GM21360 (cell line): Measurements from ENCODE around the gene CYP2D6.
"Not testable (repeated sequence)": the region's sequence is repeated elsewhere in the genome, so short reads cannot be mapped to it uniquely, and the experiment has no call there.

Experiments used
- ATAC-seq: cut with Tn5 transposase; IDR thresholded peaks from one replicate; pipeline ENCODE4 v1.9.1; 2021; ENCODE audit warnings: mild to moderate bottlenecking, moderate library complexity; ENCODE audit not compliant: unreplicated experiment

CYP2D6 gene

DNA sequence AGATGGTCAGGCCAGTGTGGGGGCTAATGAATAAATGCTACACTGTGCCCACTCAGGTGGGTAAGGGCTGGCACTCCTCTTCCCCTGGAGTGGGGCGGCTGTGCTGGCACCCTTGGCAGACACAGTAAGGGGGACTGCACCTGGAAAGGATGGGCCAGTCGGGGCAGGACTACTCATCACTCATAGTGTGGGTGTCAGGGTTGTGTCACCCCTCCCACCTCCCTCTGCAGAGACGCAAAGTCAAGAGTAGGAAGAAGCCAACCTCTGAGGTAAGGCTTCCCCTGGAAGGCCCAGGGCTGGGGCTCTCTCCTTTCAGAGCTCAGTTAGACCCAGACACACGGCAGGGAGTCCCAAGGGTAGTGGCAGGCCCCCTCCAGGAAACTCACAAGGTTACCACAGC is 5.1 kb upstream of the CYP2D6 start:
- ATAC-seq = not testable (repeated sequence)

DNA sequence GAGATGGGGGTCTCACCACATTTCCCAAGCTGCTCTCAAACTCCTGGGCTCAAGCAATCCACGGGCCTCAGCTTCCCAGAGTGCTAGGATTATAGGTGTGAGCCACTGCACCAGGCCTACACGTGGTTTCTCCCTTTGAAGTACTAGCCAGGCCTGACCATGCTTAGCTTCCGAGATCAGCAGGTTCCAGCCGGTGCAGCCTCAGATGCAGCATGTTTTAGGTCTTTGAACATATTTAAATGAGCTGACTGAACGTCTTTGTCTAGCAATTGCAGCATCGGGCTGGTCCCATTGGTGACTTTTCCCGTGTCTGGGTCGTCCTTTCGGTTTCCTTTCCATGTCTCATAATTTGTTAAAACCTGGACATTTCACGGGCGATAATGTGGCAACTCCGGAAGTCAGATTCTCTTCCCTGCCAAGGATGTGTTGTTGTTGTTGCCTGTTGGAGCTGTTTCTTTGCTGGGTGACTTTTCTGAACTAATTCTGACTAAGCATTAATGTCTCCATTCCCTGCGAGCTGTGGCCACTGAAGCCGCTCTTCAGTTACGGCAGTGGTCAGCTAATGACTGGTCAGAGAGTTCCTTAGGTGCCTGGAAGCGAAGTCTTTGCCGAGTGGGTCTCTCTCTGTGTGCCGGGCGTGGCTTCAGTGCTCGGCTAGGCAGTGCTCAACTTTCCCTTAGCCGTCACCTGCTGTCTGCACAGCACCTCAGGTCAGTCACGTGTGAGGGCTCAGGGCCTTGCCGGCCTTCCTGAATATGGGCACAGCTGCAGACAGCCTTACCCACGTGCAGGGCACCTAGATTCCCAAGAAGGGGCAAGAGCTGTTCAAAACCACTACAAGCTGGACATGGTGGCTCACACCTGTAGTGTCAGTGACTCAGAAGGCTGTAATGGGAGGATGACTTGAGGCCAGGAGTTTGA is 3.8 kb upstream of the CYP2D6 start:
- no peak for ATAC-seq

GRCh38 chr22:42132457-42132856 is 1.8 kb upstream of the CYP2D6 start:
- no peak for ATAC-seq

- ATAC-seq = no peak
These were observed 952 bp upstream of the CYP2D6 start for GRCh38 chr22:42131562-42131961.

DNA sequence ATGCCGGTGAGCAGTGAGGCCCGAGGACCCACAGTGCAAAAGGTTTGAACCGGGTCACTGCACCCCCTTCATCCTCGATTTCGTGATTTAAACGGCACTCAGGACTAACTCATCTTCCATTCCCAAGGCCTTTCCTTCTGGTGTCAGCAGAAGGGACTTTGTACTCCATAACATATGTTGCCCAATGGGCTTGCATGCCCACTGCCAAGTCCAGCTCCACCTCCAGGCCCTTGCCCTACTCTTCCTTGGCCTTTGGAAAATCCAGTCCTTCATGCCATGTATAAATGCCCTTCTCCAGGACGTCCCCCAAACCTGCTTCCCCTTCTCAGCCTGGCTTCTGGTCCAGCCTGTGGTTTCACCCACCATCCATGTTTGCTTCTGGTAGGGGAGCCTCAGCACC is 428 bp downstream of the CYP2D6 start:
- ATAC-seq = not testable (repeated sequence)

DNA sequence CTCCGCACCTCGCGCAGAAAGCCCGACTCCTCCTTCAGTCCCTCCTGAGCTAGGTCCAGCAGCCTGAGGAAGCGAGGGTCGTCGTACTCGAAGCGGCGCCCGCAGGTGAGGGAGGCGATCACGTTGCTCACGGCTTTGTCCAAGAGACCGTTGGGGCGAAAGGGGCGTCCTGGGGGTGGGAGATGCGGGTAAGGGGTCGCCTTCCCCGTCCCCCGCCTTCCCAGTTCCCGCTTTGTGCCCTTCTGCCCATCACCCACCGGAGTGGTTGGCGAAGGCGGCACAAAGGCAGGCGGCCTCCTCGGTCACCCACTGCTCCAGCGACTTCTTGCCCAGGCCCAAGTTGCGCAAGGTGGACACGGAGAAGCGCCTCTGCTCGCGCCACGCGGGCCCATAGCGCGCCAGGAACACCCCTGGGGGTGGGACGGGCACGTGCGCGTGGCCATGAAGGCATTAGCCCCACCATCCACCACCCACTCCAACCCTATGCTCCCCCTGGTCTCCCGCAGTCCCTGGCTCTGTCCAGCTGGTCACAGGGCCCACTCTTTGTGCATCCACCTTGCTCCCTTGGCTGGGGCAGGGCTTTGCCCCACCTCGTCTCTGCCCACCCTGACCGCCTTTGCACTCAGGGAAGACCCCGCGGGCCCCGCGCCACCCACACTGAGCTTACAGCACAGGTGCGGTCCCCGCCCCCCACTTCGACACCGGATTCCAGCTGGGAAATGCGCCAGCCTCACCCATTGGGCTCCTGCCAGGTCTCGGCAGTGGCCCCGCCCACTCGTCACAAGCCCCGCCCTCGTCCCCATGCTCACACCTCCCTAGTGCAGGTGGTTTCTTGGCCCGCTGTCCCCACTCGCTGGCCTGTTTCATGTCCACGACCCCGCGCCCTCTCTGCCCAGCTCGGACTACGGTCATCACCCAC is 1.6 kb downstream of the CYP2D6 start:
- not testable (repeated sequence) for ATAC-seq

DNA sequence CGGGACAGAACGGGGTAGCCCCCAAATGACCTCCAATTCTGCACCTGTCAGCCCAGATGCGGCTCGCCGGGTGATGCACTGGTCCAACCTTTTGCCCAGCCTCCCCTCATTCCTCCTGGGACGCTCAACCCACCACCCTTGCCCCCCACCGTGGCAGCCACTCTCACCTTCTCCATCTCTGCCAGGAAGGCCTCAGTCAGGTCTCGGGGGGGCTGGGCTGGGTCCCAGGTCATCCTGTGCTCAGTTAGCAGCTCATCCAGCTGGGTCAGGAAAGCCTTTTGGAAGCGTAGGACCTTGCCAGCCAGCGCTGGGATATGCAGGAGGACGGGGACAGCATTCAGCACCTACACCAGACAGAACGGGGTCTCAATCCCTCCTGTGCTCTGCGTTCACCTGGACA is 2.6 kb downstream of the CYP2D6 start:
- not testable (repeated sequence) for ATAC-seq

- no peak for ATAC-seq
These were observed 3.0 kb downstream of the CYP2D6 start for GRCh38 chr22:42127606-42128005.

GRCh38 chr22:42123529-42123928 is 7.1 kb downstream of the CYP2D6 start:
- ATAC-seq = not testable (repeated sequence)

GRCh38 chr22:42120231-42121021 is 10.2 kb downstream of the CYP2D6 start:
- not testable (repeated sequence) for ATAC-seq

- no peak for ATAC-seq
These were observed 13.7 kb downstream of the CYP2D6 start for GRCh38 chr22:42116848-42117424.

DNA sequence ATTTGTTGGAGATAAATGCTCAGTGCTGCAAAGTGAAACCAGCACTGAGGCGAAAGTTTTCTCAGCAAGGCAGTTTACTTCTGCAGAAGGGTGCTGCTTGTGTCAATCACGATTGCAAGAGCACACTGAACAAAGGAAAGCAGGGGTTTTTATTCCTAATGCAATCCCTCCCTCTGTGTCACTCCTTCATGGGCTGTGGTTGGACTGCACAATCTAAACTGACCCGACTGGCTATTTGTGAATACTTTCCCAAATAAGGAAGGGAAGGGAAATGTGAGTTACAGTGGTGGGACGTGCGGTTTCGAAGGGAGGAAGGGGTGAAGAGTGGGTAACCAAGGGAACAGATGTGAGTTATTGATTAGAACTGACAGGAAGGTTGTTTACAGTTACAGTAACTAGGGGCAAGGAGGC is 15.2 kb downstream of the CYP2D6 start:
- ATAC-seq = not testable (repeated sequence)

- ATAC-seq = no peak
These were observed 15.9 kb downstream of the CYP2D6 start for GRCh38 chr22:42114721-42115120.

GRCh38 chr22:42112793-42113192 is 17.8 kb downstream of the CYP2D6 start:
- not testable (repeated sequence) for ATAC-seq

GRCh38 chr22:42111798-42112197 is 18.8 kb downstream of the CYP2D6 start:
- ATAC-seq = no peak

DNA sequence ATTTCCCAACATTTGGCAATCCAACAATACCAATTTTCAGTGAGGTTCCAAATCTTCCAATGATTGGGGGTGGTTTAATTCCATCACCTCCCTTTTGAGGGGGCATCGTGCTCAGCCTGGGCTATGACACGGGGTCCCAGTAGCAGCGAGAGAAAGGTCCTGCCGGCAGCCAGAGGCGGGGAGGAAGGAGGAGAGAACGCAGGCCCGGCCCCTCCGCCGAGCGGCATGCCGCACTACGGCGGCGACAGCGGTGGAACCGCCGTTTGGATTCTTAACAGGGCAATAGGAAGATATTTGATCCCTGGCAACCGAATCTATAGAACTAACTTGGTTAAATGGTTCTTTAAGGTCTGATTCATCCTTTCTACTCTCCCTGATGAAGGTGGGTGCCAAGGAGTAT is 21.8 kb downstream of the CYP2D6 start:
- no peak for ATAC-seq

GRCh38 chr22:42104332-42104860 is 26.2 kb downstream of the CYP2D6 start:
- not testable (repeated sequence) for ATAC-seq

- no peak for ATAC-seq
These were observed 29.4 kb downstream of the CYP2D6 start for GRCh38 chr22:42101199-42101598.

DNA sequence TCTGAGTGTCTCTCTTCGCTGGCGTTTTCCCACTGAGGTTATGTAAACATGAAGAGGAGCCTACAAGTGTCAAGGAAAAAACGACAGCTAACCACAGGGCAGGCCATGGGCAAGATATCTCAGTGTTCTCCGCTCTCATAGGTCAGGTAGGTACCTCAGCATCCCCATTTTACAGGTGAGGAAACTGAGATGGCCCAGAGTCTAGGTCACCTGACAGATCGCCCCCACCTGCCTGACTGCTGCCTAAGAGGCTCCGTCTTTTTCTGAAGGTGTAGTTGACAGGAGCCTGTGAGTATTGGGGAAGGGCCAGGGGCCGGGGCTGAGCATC is 39.2 kb downstream of the CYP2D6 start:
- no peak for ATAC-seq
